ENCODE results near the gene RAB3D. TPM values are rescaled to one million over a fixed set of nuclear protein-coding genes. Genes with fewer than 3 reads are reported as not detected.
A peak's percentile ranks its signal among the peaks of the same experiment; 100 is the strongest.

The RAB3D gene
- total and polyA plus RNA-seq, 4 donors, result 13.2 to 27.0 (median 15.8) TPM

GRCh38 chr19:11304936-11305335, 34.5 kb downstream of the RAB3D start:
- Histone ChIP-seq H3K4me1 (ENCODE audit: control insufficient read depth, insufficient read depth, low read length) (no peaks in the 10 kb centered on the region), H3K4me3 (ENCODE audit: low read depth, low read length) (no peak overlapping the region), H3K36me3 (ENCODE audit: control insufficient read depth, insufficient read depth, low read length) (no peaks in the 10 kb centered on the region), H3K27me3 (ENCODE audit: control insufficient read depth, insufficient read depth, low read length) (no peaks in the 10 kb centered on the region), H3K9me3 (ENCODE audit: control insufficient read depth, insufficient read depth, low read length) (no peaks in the 10 kb centered on the region), H3K27ac (ENCODE audit: low read depth, low read length) (no peak overlapping the region)
- no peak for DNase-seq (ENCODE audit: low read depth in 4 of 6, low spot score in 6 of 6)
- WGBS (ENCODE audit: insufficient coverage), result 92% methylated on average over 4 of the region's 5 CpGs

- H3K4me3 ChIP-seq (ENCODE audit: low read depth, low read length), result no peak overlapping the region
- WGBS (ENCODE audit: insufficient coverage), result 91% methylated on average over 8 of the region's 11 CpGs
- no peak for DNase-seq (ENCODE audit: low read depth in 4 of 6, low spot score in 6 of 6)
- no peak overlapping the region for H3K27ac ChIP-seq (ENCODE audit: low read depth, low read length)
- H3K27me3 ChIP-seq (ENCODE audit: control insufficient read depth, insufficient read depth, low read length), result no peaks in the 10 kb centered on the region
- no peaks in the 10 kb centered on the region for H3K9me3 ChIP-seq (ENCODE audit: control insufficient read depth, insufficient read depth, low read length)
- no peaks in the 10 kb centered on the region for H3K36me3 ChIP-seq (ENCODE audit: control insufficient read depth, insufficient read depth, low read length)
- H3K4me1 ChIP-seq (ENCODE audit: control insufficient read depth, insufficient read depth, low read length), result peaks cover 3% of the 10 kb centered on the region
These were observed 38.7 kb downstream of the RAB3D start for GRCh38 chr19:11300811-11301120.

GRCh38 chr19:11299946-11300810, 39.3 kb downstream of the RAB3D start:
- H3K27me3 ChIP-seq (ENCODE audit: control insufficient read depth, insufficient read depth, low read length), result no peaks in the 10 kb centered on the region
- no peak for DNase-seq (ENCODE audit: low read depth in 4 of 6, low spot score in 6 of 6)
- H3K36me3 ChIP-seq (ENCODE audit: control insufficient read depth, insufficient read depth, low read length), result no peaks in the 10 kb centered on the region
- no peaks in the 10 kb centered on the region for H3K9me3 ChIP-seq (ENCODE audit: control insufficient read depth, insufficient read depth, low read length)
- 92% methylated on average over 4 of the region's 8 CpGs for WGBS (ENCODE audit: insufficient coverage)
- H3K4me1 ChIP-seq (ENCODE audit: control insufficient read depth, insufficient read depth, low read length), result peaks cover 6% of the 10 kb centered on the region
- H3K4me3 ChIP-seq (ENCODE audit: low read depth, low read length), result no peak overlapping the region
- no peak overlapping the region for H3K27ac ChIP-seq (ENCODE audit: low read depth, low read length)

- Histone ChIP-seq H3K27me3 (ENCODE audit: control insufficient read depth, insufficient read depth, low read length) (no peaks in the 10 kb centered on the region), H3K36me3 (ENCODE audit: control insufficient read depth, insufficient read depth, low read length) (no peaks in the 10 kb centered on the region), H3K4me3 (ENCODE audit: low read depth, low read length) (no peak overlapping the region), H3K9me3 (ENCODE audit: control insufficient read depth, insufficient read depth, low read length) (no peaks in the 10 kb centered on the region), H3K4me1 (ENCODE audit: control insufficient read depth, insufficient read depth, low read length) (peaks cover 16% of the 10 kb centered on the region), H3K27ac (ENCODE audit: low read depth, low read length) (no peak overlapping the region)
- 65% methylated on average over 6 of the region's 7 CpGs for WGBS (ENCODE audit: insufficient coverage)
- peak in 1 of 6 donors; percentile 3 for DNase-seq (ENCODE audit: low read depth in 4 of 6, low spot score in 6 of 6)
These were observed 43.2 kb downstream of the RAB3D start for GRCh38 chr19:11296264-11296663.

- no peak within 1 kb of the TSS for H3K4me3 ChIP-seq (ENCODE audit: low read depth, low read length)
- H3K36me3 ChIP-seq (ENCODE audit: control insufficient read depth, insufficient read depth, low read length), result no peaks in the 10 kb centered on the region
- H3K4me1 ChIP-seq (ENCODE audit: control insufficient read depth, insufficient read depth, low read length), result peaks cover 16% of the 10 kb centered on the region
- H3K9me3 ChIP-seq (ENCODE audit: control insufficient read depth, insufficient read depth, low read length), result no peaks in the 10 kb centered on the region
- no peak within 1 kb of the TSS for H3K27ac ChIP-seq (ENCODE audit: low read depth, low read length)
- WGBS (ENCODE audit: insufficient coverage), result 92% methylated on average over 6 of the region's 8 CpGs
- H3K27me3 ChIP-seq (ENCODE audit: control insufficient read depth, insufficient read depth, low read length), result no peaks in the 10 kb centered on the region
- DNase-seq (ENCODE audit: low read depth in 4 of 6, low spot score in 6 of 6), result no peak
These were observed 43.7 kb downstream of the RAB3D start, which contains the start of gene TSPAN16 for GRCh38 chr19:11295665-11296245. TSPAN16 (plus strand) TSS chr19:11296160; CDS start chr19:11296298, 138 bp downstream.

GRCh38 chr19:11295180-11295579, 44.3 kb downstream of the RAB3D start:
- no peaks in the 10 kb centered on the region for H3K36me3 ChIP-seq (ENCODE audit: control insufficient read depth, insufficient read depth, low read length)
- peaks cover 16% of the 10 kb centered on the region for H3K4me1 ChIP-seq (ENCODE audit: control insufficient read depth, insufficient read depth, low read length)
- H3K27ac ChIP-seq (ENCODE audit: low read depth, low read length), result no peak overlapping the region
- H3K9me3 ChIP-seq (ENCODE audit: control insufficient read depth, insufficient read depth, low read length), result no peaks in the 10 kb centered on the region
- DNase-seq (ENCODE audit: low read depth in 4 of 6, low spot score in 6 of 6), result no peak
- H3K27me3 ChIP-seq (ENCODE audit: control insufficient read depth, insufficient read depth, low read length), result no peaks in the 10 kb centered on the region
- no peak overlapping the region for H3K4me3 ChIP-seq (ENCODE audit: low read depth, low read length)
- no CpG with 5 or more reads among the region's 4 CpGs for WGBS (ENCODE audit: insufficient coverage)

- H3K9me3 ChIP-seq (ENCODE audit: control insufficient read depth, insufficient read depth, low read length), result no peaks in the 10 kb centered on the region
- H3K27ac ChIP-seq (ENCODE audit: low read depth, low read length), result peak overlapping the region; percentile 69
- H3K36me3 ChIP-seq (ENCODE audit: control insufficient read depth, insufficient read depth, low read length), result no peaks in the 10 kb centered on the region
- H3K27me3 ChIP-seq (ENCODE audit: control insufficient read depth, insufficient read depth, low read length), result no peaks in the 10 kb centered on the region
- peak overlapping the region; percentile 29 for H3K4me3 ChIP-seq (ENCODE audit: low read depth, low read length)
- peak; percentile 69 to 96 (median 82) for DNase-seq (ENCODE audit: low read depth in 4 of 6, low spot score in 6 of 6)
- H3K4me1 ChIP-seq (ENCODE audit: control insufficient read depth, insufficient read depth, low read length), result peaks cover 16% of the 10 kb centered on the region
- WGBS (ENCODE audit: insufficient coverage), result 2% methylated on average over 34 of the region's 41 CpGs
These were observed 45.7 kb downstream of the RAB3D start for GRCh38 chr19:11293433-11294389.

- WGBS (ENCODE audit: insufficient coverage), result 88% methylated on average over 1 of the region's 1 CpG
- H3K27me3 ChIP-seq (ENCODE audit: control insufficient read depth, insufficient read depth, low read length), result no peaks in the 10 kb centered on the region
- no peaks in the 10 kb centered on the region for H3K36me3 ChIP-seq (ENCODE audit: control insufficient read depth, insufficient read depth, low read length)
- no peaks in the 10 kb centered on the region for H3K9me3 ChIP-seq (ENCODE audit: control insufficient read depth, insufficient read depth, low read length)
- H3K4me3 ChIP-seq (ENCODE audit: low read depth, low read length), result no peak overlapping the region
- no peak overlapping the region for H3K27ac ChIP-seq (ENCODE audit: low read depth, low read length)
- H3K4me1 ChIP-seq (ENCODE audit: control insufficient read depth, insufficient read depth, low read length), result peaks cover 16% of the 10 kb centered on the region
- no peak for DNase-seq (ENCODE audit: low read depth in 4 of 6, low spot score in 6 of 6)
These were observed 47.5 kb downstream of the RAB3D start for GRCh38 chr19:11291991-11292390.

- peaks cover 16% of the 10 kb centered on the region for H3K4me1 ChIP-seq (ENCODE audit: control insufficient read depth, insufficient read depth, low read length)
- DNase-seq (ENCODE audit: low read depth in 4 of 6, low spot score in 6 of 6), result no peak
- no peak overlapping the region for H3K27ac ChIP-seq (ENCODE audit: low read depth, low read length)
- H3K9me3 ChIP-seq (ENCODE audit: control insufficient read depth, insufficient read depth, low read length), result no peaks in the 10 kb centered on the region
- no peaks in the 10 kb centered on the region for H3K36me3 ChIP-seq (ENCODE audit: control insufficient read depth, insufficient read depth, low read length)
- H3K4me3 ChIP-seq (ENCODE audit: low read depth, low read length), result no peak overlapping the region
- no peaks in the 10 kb centered on the region for H3K27me3 ChIP-seq (ENCODE audit: control insufficient read depth, insufficient read depth, low read length)
- 86% methylated on average over 4 of the region's 7 CpGs for WGBS (ENCODE audit: insufficient coverage)
These were observed 48.0 kb downstream of the RAB3D start for GRCh38 chr19:11291415-11291814.
